Activated gamma-delta T cell treated with Interleukin-2 at 50 U/mL for 16 hours (primary cell): ENCODE data around the gene RNF220.
"Not testable (repeated sequence)": the region's sequence is repeated elsewhere in the genome, so short reads cannot be mapped to it uniquely, and the experiment has no call there.

ENCODE experiments used
- DNase-seq: peaks from one replicate; pipeline ENCODE4 v3.0.0-alpha.2; 2020

RNF220 gene

DNA sequence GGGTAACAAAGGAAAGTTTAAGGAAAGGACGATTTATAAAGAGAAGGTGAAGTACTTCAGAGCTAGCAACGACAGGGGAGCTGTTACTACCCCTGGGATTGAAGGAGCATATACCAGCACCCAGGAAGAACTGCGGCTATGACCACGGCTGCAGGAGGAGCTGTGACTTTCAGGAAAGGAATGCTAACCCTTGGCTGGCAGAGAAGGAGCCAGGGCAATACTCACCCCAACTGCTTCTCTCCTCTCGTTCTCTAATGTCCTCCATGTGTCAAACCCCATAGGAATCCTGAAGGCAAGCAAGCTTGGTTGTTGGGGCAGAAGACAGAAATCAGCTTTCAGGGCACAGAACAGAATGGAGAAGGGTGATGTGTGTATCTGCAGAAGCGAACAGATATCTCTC lies 148.7 kb downstream of the RNF220 start:
- no peak for DNase-seq

DNA sequence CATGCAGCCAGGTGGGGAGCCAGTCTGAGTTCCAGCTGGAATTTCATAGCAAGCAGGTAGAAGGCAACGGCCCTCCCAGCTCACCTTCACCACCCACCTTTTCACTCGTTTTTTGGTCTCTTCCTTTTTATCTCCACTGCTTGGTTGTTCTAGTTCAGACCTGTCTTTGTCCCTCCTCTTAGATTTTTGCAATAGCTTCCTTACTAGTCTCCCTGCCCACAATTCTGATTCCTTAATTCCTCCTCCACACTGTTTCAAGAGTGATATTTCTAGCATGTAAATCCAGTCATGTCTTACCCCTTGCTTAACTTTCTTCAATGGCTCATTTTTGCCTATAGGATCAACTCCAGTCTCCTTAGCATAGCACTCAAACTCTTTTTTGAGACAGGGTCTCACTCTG lies 149.7 kb downstream of the RNF220 start:
- no peak for DNase-seq

DNA sequence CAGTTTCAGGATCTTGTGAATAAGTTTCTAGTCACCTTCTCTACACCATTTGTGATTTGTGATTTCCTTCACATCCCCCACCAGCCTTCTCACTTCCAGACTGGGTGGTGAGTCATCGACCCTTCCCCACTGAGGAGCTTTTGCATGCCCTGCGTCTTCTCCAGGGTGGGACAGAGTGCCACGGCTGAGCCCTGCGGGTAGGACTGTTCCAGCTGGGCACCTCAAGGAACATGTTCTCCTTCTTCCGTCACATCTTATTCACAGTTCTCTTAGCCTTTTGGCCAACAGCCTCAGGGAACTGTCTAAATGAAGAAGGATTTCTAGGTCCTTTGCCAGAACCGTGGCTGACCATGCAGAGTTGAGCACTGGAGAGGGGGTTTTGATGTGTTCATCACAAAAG lies 152.7 kb downstream of the RNF220 start:
- DNase-seq = no peak

DNA sequence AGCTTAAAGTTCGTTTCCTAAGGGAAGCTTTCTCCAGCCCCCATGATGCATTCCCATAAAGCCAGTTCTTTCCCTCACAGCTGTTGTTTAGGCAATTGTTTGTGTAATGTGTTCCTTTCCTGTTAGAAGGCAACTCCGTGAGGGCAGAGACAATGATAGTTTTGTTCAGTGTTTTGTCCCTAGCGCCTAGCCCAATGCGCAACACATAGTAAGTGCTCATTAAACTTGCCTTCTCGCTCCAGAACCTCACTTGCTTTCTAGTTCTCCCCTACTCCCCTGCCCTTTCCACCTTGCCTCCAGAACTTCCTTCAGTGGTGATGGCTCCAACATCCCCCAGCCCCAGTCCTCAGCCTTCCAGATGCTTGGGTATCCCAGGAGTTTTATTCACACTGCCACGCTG lies 153.8 kb downstream of the RNF220 start:
- DNase-seq = no peak

DNA sequence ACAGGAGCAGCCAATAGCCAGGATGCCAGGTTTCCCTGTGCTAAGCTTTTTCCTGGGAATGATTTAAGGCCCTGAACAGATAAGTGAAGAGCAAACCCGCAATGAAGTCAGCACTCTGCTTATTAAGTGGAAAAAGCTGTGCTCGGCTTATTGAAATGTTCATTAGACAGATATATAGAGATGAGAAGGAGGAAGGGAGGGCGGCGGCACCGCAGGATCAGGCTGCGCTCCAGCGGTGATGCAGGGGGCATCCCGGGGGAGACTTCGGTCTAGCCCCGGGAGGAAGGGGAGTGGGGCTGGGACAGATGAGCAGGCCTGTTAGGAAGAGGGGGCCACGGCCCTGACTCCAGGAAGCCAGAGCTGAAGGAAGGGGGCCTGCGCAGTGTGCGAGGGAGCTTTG lies 154.3 kb downstream of the RNF220 start:
- DNase-seq = no peak

- no peak for DNase-seq
Measured at GRCh38 chr1:44559913-44560312, 154.9 kb downstream of the RNF220 start.

DNA sequence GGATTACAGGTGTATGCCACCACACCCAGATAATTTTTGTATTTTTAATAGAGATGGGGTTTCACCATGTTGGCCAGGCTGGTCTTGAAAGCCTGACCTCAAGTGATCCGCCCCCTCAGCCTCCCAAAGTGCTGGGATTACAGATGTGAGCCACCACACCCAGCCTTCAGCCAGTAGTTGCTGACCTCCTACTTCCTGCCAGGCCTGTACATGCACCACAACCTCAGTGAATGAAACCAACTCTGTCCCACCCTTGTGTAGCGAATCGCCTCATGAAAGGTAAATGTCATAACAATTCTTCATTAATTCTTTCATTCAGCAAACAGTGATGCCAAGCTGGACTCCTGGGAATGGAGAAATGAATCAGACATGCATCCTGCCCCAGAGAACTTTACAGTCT lies 155.6 kb downstream of the RNF220 start:
- DNase-seq = not testable (repeated sequence)

- no peak for DNase-seq
Measured at GRCh38 chr1:44565259-44565750, 160.2 kb downstream of the RNF220 start.

- DNase-seq = no peak
Measured at GRCh38 chr1:44565833-44566232, 160.8 kb downstream of the RNF220 start.

DNA sequence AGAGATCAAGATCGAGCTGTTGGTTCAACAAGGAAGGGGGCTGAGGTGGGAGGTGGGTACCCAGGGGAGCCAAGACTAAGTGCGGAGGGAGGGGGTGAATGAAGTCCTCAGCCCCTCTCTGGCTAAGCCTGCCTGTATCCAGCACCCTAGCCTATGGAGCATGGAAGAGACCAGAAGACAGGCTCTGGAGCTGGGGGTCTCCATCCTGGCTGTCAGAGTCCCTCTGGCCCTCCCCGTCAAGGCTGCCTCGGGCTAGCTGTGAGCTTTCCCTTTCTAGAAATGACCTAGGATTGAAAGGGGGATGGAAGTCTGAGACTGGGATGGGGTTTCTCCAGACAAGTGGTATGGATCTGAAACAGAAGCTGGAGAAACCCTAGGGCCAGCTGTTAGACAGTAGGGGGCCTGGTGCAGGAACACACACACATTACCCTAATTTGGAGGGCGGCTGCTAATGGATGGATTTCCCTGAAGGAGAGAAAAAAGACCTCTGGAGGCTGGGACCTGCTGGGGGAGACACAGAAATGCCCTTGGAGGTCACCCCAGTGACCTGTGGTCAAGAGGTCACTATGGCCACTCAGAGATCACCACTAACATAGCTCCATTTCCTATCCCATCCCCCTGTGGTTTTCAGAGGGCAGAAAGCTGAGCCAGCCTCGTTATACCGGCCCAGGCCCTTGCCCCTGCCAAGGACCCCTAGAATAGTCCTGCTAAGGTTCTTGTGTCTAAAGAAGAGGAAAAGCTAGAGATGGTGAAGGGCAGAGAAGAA lies 161.4 kb downstream of the RNF220 start:
- no peak for DNase-seq

GRCh38 chr1:44568128-44568900 lies 163.3 kb downstream of the RNF220 start:
- DNase-seq = no peak

DNA sequence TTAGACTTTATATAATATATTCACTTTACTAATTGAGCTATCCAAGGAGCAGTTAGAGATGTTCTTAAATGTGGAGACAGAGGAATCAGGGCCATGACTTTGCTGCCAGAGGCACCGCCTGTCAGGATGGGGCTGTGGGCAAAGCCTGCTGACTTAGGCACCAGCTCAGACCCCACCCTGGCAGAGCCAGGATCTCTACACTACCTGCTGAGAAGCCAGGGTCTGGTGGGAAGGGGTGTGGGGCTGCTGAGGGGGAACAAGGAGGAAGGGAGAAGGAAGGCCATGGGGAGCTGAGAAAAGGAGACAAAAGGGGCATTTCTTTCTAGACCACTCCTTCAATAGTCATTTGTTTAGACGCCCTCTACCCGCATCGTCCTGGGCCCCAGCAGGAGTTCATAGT lies 164.4 kb downstream of the RNF220 start:
- no peak for DNase-seq

DNA sequence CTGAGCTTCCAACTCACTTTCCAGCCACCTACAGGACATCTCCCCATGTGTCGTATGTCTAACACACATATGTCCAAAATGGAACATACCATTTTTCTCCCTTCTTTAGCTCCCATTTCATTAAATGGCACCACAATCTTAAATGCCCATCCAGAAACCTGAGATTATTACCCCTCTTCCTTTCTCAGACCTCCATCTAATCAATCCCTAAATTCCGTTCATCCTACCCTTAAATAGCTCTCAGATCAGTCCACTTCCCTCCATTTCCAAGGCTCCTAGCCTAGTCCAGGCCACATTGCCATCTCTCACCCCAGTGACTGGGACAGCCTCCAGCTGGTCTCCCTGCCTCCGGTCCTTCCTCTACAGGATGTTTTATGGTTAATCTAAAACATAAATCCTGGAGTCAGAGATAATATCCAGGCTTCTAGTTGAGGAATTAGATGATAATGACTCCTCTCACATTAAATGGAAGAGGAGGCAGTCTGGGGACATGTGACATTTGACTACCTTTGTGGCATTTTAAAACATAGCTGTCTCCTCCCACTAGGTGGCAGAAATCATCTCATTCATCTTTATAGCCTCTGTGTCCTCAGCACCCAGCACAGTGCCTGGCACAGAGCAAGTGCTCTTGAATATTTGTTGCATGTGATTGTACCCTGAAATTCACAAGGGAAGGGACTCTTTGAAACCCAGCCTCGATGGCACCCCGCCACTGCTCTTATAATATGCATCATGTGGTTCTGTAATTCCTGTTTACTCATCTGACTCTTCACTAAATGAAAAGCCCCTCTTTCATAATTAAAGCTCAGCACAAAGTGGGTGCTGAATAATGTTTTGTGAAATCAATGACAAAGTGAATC lies 166.9 kb downstream of the RNF220 start:
- no peak for DNase-seq

- DNase-seq = no peak
Measured at GRCh38 chr1:44572572-44572879, 167.5 kb downstream of the RNF220 start.

GRCh38 chr1:44575396-44575795 lies 170.3 kb downstream of the RNF220 start:
- no peak for DNase-seq

DNA sequence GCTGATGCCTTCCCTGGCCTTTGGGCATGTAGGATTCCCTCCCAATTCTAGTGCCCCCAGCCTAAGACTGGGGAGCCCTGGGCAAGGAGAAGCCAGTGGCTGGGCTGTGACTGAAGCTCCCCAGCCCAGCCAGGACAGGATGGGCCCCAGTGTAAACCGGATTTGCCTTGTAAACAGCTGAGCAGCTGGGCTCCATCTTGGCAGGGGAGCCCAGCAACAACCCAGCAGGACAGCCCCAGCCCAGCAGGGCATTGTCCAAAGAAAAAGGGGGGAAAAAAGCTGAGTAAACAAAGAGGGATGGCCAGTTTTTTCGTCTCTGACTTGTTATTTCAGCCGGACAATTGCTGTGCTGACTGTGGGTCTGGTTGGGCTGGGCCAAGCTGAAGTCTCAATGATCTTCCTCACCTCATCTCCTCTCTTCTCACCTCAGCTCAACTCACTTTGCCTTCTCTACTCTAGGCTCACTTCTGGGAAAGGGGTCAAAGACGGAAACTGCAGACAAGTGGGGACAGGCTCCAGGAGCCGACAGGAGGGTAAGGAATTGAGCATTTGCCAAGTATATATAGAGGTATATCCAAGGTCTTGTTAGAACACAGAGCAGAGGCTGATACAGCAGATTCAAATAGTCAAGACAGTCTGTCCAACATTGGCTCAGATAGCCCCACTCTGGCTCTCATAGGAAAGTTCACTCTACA lies 171.5 kb downstream of the RNF220 start:
- DNase-seq = no peak

DNA sequence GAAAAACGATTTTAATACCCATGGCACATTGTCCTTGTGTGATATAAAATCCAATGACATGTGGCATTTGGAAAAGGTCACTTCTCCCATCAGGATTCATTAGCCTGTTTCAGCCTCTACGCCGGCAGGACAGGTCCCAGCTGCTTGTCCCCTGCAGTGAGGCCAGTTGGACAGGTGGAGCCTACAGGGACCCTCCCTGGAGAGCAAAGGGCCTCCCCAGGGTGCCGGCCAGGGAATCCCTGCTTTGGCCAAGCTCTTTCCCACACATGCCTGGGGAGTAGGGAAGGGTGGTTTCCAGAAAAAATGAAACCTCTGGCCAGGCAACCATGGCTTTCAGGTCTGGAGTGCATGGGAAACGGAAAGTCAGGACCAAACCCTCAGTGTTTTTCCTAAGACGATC lies 176.2 kb downstream of the RNF220 start:
- no peak for DNase-seq

- DNase-seq = no peak
Measured at GRCh38 chr1:44584167-44584566, 179.1 kb downstream of the RNF220 start.

- DNase-seq = no peak
Measured at GRCh38 chr1:44585315-44585920, 180.4 kb downstream of the RNF220 start.

DNA sequence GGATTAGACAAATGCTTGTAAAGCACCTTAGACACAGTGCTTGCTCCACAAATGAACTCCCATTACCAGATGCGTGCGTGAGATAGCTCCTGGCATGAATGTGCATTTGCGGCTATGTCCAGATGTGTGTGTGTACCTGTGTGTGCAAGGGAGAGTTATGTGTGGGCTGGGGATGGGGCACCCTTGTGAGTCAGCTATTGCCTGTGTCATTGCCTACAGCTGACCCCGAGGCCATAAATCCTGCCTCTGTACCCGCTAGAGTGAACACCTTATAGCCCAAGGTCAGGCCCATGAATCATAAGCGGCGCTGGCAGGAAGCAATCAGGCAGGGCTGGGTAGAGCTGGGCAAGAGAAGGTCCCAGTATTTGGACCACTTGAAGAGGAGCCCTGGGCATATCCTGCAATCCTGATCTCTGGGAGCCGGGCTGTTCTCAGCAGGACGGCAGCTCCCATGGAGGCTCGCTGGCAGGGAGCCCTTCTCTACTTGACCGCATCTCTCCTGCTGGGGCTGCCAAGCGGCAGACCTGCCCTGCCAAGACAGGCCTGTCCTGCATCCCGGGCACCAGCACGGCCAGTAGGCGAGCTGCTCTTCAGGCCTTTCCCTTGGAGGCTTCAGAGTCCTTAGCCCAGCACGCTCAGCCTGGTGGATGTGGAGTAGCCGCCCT lies 182.9 kb downstream of the RNF220 start:
- DNase-seq = no peak

DNA sequence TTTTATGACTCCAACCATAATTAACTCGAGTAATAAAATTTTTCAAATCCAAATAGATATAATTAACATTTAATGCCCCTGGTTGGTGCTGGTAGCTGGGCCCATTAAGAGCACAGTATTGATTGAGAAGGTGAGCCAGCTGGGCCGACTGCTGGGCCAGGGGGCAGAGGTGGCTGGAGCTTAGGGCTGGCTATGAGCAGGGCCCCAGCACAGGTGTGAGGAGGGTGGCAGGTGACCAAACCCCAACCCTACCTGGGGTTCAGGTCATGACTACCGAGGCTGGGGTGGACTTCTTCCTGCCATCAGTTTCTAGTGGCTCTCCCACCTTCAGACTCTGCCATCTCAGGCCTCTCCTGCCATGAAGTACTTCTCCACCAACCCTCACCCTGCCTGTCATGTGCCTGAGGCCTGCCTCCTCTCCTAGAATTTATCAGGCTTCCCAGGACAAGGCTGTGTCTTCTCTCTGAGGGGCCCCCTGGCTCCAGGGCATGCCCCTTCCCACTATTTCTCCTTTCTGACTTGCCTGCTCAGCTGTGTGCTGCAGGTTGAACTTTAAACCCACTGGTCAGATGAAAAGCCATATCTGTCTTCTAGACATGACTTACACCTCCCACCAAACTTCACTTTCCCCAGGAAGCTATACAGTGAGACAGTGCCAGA lies 183.6 kb downstream of the RNF220 start:
- DNase-seq = no peak
